NCI-H774 (cell line): Measurements from ENCODE around the gene SIN3A.
A peak's percentile ranks its signal among the peaks of the same experiment; 100 is the strongest.
"Not testable (repeated sequence)": the region's sequence is repeated elsewhere in the genome, so short reads cannot be mapped to it uniquely, and the experiment has no call there.

Source experiments
- DNase-seq: peaks from one replicate; lab custom pipeline; 2025; lab: John Stamatoyannopoulos, UW

The SIN3A gene

DNA sequence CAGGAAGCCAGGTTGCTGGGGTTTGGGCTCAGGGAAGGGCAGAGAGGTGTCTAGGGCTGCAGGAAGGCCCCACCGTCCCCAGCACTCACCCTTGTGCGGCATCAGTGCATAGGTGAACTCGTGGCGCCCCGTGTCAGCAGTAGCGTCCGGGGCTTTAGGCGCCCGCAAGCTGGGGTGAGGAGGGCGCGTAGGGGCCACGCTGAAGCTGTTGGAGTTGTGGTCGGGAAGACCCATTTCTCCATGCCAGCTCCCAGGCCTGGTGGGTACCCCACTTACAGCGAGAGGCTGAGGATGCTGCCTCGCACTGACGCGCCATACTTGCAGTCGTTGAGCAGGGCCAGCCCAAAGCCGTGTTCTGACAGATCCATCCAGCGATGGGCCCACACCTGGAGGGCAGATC is 95.0 kb downstream of the SIN3A start:
- DNase-seq, result no peak

DNA sequence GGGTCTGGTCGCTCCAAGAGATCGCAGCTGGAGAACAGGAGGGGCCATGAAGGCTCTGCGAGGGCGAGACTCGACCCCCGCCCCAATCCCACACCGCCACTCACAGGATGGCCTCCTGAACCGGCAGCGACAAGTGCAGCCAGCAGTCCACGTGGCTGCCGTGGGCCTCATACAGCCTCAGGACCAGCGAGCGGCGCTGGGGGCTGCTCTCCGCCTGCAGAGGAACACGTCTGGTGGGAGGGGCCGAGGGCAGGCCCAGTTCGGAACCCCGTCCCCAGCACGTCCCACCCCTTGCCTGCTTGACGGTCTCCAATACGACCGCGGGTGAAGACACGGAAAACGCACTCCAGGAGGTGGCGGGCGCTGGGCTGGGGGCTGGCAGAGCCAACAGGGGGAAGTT is 95.5 kb downstream of the SIN3A start:
- DNase-seq, result no peak

DNA sequence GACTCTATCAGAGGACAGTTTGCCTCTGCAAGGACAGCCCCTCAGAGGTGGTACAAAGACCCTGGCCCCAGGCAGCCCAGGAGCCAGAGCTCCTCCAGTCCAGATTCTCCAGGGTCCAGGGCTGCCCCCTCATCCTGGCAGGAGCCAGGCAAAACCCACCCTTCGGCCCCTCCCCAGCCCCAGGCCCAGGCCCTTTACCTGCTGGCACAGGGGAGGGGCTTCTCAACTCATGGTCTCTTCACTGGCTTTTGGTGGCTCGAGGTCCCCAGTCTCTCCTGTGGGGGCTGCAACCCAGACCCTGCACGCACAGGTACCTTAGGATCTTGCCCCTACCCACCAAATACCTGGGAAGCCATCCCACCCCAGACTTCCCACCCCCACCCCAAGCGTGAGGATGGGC is 96.1 kb downstream of the SIN3A start:
- no peak for DNase-seq

DNA sequence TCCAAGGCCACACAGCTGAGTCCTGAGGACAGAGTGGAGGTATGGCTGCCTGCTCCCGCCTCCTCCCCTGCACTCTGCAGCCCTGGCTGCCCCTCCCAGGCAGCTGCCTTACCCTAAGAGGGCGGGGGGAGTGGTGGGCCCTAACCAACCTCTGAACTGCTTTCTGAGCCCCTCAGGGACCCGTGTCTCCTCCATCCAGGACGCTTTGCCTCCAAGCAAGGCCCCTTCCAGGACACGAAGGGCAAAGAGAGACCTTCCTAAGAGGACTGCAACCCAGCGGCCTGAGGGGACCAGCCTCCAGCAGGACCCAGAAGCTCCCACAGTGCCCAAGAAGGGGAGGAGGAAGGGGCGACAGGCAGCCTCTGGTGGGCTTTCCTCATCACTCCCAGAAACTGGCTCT is 97.0 kb downstream of the SIN3A start:
- no peak for DNase-seq

DNA sequence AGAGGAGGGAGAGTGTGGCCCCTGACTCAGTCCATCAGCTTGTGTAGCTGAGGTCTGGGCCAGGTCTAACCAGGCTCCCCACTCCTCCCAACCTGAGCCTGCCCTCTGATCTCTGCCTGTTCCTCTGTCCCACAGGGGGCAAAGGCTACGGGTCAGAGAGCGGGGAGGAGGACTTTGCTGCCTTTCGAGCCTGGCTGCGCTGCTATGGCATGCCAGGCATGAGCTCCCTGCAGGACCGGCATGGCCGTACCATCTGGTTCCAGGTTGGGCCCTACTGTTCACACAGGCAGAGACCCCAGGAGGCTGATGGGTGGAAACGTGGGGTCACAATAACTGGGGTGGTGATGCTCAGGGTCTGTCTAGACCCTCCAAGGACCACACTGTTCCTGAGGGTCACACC is 97.9 kb downstream of the SIN3A start:
- no peak for DNase-seq

DNA sequence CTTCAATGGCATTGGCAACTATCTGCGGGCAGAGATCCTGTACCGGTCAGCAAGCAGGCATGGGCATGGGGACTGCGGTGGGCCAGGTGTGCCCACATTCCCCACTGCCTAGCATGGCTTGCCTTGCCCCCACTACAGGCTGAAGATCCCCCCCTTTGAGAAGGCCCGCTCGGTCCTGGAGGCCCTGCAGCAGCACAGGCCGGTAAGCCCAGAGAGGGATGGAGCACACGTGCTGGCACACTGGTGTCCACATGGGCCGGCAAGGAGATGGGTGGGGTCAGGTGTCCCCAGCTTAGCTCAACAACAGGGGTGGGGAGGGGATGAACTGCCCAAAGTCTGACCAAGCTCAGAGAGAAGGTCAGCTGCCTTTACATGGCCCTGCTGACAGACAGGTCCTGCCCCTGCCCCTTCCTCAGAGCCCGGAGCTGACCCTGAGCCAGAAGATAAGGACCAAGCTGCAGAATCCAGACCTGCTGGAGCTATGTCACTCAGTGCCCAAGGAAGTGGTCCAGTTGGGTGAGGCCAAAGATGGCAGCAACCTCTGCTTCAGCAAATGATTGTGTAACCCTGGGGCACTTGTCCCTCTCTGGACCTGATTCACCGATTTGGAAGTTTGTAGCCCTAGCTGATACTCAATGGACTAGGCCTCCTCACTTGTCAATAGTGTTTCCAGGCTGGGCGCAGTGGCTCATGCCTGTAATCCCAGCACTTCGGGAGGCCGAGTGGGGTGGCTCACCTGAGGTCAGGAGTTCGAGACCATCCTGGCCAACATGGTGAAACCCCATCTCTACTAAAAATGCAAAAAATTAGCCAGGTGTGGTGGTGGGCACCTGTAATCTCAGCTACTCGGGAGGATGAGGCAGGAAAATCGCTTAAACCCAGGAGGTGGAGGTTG is 99.1 kb downstream of the SIN3A start:
- no peak for DNase-seq

DNA sequence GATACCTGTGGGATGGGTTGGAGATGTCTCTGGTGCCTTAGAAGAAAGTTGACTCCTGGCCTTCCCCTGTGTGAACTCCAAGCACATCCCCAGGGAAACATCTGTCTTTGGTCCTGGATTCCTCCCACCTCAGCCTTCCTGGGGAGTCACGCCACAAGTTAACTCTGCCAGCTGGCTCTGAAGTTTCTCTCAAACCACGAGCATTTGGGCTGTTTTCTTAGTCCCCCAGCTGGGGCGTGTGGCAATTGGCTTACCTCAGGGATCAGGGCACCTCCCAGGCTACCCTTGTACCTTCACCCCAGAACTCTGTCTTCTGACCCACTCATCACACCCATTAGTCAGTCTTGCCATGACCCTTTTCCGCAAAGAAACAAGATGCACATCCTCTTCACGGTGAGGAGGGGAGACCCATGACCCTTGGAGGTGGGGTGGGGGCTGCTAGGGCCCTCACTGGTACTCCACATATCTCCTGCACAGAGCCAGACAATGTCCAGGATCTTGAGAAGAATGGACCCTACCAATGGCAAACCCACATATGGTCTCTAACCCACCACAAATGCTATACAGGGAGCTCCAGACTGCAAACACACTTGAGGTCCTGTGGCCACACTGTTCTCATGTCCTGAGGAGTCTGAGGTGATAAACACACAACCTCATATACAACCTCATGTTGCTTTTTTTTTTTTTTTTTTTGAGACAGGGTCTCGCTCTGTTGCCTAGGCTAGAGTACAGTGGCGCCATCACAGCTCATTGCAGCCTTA is 100.7 kb downstream of the SIN3A start:
- DNase-seq, result no peak

DNA sequence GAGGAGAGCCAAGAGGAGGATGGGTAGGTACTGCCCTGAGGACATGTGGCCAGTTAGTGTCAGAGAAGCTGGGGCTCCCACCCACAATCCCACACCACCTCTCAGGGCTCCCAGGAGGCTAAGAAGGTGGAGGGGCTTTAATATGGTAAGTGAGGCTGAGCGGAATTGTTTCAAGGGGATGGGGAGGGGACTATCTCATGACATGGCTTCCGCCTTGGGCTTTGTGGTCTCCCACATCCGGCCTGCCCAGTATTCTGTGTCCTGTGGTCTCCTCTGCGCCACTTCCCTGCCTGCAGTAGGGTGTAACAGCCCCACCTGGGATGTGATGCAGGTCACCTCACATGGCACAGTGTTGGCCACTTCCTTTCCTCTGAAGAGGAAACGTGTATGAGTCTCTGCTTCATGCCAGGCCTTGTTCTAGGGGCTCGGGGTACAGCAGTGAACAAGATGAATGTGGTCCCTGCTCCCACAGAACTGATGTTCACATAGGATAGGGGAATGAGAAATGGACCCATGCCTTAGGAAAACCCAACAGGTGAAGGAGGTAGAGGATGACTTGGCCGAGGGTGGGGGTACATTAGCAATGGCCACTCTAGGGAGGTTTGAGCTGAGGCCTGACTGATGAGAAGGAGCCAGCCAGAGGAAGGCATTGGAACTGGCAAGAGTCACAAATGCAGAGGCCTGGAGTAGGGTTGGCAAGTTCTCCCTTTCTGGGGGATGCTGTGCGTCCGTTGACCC is 101.5 kb downstream of the SIN3A start:
- no peak for DNase-seq

DNA sequence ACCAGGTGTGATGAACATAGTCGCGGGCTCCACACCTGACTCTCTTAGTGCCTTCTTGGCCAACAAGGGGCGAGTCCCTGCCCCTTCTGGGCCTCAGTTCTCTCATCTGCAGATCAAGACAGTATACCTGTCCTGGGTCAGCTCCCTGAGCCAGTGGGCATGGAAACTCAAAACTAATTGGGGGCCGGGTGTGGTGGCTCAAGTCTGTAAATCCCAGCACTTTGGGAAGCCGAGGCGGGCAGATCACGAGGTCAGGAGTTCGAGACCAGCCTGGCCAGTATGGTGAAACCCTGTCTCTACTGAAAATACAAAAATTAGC is 102.2 kb downstream of the SIN3A start:
- DNase-seq, result not testable (repeated sequence)

DNA sequence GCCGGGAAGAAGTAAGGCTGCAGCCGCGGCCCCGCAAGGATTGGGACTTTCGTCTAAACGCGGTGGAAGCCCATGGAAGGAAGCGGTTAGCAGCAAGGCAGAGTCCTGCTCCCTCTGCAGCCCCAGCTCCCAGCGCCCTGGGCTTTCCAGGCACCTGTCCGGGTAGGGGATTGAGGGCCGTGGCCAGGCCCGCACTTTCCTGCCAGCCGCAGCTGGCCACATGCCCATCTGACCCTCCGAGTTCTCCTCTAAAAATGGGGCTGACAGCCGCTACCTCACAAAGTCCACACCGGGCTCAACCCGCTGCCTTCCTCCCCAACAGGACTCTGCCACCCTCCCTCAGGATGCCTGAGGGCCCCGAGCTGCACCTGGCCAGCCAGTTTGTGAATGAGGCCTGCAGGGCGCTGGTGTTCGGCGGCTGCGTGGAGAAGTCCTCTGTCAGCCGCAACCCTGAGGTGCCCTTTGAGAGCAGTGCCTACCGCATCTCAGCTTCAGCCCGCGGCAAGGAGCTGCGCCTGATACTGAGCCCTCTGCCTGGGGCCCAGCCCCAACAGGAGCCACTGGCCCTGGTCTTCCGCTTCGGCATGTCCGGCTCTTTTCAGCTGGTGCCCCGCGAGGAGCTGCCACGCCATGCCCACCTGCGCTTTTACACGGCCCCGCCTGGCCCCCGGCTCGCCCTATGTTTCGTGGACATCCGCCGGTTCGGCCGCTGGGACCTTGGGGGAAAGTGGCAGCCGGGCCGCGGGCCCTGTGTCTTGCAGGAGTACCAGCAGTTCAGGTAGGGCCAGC is 102.7 kb downstream of the SIN3A start:
- DNase-seq, result no peak

DNA sequence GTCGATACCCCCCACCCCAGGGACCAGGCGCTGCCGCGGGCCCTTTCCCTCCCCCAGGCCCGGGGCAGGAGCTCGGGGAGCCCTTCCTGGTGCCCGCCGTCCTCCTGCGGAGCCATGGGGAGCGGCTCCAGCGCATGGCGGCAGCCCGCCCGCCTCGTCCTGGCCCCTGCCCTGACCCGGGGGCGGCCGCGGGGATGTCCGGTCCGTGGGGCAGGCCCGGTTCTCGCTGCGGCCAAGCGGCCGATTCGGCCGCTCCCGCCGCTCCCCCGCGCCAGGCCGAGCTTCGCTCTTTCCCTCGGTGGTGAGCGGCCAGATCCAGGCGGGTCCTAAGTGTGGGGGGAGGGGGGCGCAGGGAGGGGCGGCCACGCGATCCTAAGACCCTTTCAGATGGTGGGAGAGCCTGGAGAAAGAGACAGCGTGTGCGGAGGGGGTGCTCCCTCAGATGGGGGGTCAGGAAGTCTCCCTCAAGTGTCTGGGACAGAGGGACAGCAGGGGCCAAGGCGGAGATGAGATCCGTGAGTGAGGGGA is 103.4 kb downstream of the SIN3A start:
- no peak for DNase-seq

DNA sequence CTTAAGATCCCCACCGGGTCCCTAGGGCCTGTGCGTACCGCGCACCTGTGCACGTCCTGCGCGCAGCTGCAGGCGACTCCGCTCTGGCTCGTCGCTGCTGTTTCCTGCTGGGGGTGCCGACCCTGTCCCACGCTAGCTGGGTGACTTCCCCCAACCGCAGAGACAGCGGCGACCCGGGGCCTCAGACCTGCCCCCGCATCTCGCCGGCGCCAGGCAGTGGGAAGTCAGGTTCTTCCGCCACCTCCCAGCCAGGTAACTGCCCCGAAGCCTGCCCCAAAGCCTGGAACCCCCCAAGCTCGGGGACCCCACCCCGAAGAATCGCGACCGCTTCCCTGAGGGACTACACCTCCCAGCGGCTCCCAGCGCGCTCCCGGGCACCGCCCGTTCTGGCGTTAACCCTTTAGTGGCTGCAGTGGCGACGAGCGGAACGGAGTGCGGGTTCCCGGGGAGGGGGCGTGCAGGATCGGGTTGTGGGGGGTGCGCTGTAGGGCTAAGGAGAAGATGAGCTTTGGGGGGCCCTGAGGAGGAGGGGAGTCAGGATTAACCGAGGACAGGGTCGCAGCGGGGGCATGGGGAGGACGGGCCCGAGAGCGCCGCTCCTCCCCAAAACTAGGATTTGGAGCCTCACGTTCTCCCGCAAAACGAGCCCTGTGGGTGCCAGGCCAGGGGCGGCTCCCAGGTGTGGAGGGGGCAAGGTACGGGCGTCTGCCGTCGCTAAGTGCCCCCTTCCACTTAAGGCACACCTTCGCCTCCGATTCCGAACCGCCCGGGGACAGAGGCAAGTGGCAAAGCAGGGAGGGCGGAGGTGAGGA is 104.1 kb downstream of the SIN3A start:
- no peak for DNase-seq

DNA sequence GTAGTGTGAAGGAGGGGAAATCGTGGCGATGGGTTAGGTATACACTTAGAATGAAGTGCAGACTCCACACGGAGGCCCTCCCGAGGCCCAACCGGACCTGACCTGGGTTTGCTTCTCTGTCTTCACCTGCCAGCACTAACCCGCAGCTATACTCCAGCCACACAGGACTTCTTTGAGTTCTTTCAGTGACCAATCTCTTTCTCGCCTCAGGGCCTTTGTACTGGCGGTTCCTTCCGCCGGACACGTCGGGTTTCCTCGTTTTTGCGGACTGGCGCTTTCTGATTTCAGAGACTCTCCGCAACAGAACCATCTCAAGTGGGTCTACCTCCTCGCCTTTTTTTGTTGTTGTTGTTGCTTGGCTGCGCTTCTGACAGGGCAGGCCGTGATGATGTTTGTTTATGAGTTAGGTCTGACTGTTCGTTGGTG is 104.7 kb downstream of the SIN3A start, which contains the start of gene NEIL1:
TSS of gene NEIL1 (plus strand) at position 244 of the 426 bp plus-strand sequence. CDS start 1,867 bp downstream, outside the sequence.
- DNase-seq, result no peak

DNA sequence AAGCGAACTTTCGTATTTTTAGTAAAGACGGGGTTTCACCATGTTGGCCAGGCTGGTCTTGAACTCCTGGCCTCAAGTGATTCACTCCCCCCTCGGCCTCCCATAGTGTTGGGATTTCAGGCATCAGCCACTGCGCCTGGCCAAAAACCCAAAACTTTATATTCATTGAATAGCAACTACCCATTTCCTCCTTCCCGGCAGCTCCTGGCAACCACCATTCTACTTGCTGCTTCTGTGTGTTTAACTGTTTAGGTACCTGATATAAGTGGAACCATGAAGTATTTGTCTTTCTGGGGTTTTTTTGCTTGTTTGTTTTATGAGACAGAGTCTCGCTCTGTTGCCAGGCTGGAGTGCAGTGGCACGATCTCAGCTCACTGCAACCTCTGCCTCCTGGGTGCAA is 107.5 kb downstream of the SIN3A start:
- DNase-seq, result not testable (repeated sequence)

DNA sequence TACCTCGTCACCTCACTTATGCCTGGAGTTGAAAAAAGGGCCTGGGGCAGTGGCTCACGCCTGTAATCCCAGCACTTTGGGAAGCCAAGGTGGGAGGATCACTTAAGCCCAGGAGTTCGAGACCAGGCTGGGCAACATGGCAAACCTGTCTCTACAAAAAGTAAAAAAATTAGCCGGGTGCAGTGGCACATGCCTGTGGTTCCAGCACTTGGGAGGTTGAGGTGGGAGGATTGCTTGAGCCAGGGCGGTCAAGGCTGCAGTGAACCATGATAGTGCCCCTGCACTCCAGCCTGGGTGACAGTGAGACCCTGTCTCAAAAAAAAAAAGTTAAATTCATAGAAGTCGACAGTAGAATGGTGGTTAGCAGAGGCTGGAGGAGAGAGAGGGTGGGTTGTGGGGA is 109.3 kb downstream of the SIN3A start:
- DNase-seq, result no peak

DNA sequence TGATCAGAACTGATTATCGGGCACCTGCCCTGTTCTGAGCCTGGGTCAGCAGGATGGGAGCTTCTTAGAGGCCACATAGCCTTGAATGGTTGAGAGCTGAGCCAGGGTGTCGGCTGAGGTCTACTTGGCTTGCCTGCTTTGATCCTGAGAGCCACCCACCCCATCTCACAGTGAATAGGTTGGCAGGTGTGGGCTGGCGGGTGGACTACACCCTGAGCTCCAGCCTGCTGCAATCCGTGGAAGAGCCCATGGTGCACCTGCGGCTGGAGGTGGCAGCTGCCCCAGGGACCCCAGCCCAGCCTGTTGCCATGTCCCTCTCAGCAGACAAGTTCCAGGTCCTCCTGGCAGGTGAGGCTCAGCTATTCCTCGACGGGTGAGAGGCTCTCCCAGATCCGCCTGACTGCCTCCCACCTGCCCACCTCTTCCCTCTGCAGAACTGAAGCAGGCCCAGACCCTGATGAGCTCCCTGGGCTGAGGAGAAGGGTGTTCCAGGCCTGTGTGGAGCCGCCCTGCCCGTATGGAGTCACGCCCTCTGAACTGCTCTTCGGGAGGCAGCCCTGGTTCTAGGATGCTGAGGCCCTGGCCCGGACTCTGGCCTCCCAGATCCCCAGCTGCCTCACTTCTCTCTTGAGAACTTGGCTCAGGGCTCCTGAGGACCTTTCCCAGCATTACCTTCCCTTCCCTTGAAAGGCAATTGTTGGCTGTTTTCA is 111.8 kb downstream of the SIN3A start:
- no peak for DNase-seq

DNA sequence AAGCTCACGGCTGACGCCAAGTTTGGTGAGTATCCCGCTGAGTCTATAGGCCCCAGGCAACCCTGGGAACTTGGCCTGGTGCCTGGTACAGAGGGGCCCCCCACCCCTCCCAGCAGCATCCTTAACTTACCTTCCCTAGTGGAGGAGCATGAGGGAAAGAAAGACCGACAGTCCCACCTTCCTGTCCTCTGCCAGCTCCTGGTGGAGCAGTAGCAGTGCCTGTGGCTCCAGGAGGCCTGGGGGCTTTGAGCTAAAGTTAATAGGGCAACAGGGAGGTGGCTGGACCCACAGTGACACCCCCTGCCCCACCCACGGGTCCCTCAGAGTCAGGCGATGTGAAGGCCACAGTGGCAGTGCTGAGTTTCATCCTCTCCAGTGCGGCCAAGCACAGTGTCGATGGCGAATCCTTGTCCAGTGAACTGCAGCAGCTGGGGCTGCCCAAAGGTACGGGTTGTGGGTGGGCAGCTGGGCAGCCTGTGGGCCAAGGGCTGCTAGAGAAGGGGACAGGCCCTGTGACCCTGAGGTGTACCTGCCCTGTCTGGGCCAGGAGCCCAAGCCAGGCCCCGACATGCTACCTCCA is 112.7 kb downstream of the SIN3A start:
- DNase-seq, result no peak

DNA sequence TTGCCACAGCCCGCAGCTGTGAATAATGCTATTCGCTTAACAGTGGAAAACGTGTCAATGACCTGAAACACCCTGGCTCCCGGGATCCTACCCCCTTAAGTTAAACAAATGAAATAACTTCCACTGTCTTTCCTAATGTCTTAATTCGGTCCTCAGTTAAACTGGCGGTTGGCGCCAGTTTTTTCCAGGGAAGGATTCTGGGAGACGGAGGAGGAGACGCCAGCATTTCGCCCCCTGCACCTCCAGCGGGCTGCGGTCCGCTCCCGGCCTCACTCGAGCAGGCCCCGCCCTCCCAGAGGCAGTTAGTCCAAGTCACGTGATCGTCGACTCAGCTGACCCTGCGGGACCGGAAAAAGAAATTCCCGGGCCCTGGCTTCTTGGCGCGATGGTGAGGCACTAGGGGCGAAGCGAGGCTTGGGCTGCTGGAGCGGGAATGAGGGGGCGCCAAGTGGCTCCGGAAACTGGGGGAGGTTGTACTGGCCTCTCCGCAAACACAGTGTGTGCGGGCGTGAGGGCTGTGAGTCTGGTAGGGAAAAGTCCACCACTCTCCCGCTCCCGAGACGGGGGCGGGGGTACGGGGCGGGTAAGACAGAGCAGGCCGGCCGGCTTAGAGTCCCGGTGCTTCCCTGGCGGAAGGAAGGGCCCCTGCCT is 115.7 kb downstream of the SIN3A start, which contains the start of gene COMMD4:
TSS of gene COMMD4 (plus strand) at position 359 of the 651 bp plus-strand sequence. CDS start at position 386, 27 bp downstream.
- peak; percentile 95 for DNase-seq

DNA sequence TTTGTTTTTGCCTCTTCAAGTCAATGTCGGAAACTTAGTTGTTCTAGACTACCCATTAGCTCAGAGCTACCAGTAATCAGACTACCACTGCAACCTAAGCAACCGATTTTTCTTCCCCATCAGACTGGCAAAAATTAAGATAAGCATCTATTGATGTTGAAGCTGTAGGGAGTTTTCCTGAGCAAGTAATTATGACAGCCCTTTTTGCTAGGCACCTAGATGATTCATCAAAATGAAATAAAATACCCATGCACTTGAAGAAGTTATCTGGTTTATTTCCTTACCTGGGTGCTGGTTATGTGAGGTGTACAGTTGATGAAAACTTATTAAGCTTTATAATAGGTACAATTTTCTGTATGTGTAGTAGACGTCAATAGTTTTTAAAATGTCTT is 116.2 kb downstream of the SIN3A start:
- no peak for DNase-seq
